Fibroblast of skin of left quadriceps (primary cell): ENCODE results near the gene A3GALT2.

ENCODE experiments used
- DNase-seq, 2 experiments: peaks; one replicate each; pipeline ENCODE4 v3.0.0-alpha.2; 2013; ENCODE audit warnings: low read depth in 2 of 2

Gene A3GALT2

GRCh38 chr1:33320619-33321165, at the start of gene A3GALT2:
Gene A3GALT2, minus strand, starts transcription at chr1:33321098. Its CDS starts 0 bp downstream, at chr1:33321098.
- no peak for DNase-seq

GRCh38 chr1:33370301-33370700, 49.4 kb upstream of the A3GALT2 start:
- DNase-seq: no peak

GRCh38 chr1:33369764-33370163, 48.9 kb upstream of the A3GALT2 start:
- no peak for DNase-seq

- no peak for DNase-seq
Measured at GRCh38 chr1:33369081-33369480, 48.2 kb upstream of the A3GALT2 start.

- no peak for DNase-seq
Measured at GRCh38 chr1:33368431-33368830, 47.5 kb upstream of the A3GALT2 start.

- peak; percentile 45 to 48 for DNase-seq
Measured at GRCh38 chr1:33367485-33368405, 46.8 kb upstream of the A3GALT2 start.

GRCh38 chr1:33366762-33367484, 46.0 kb upstream of the A3GALT2 start:
- DNase-seq: no peak

GRCh38 chr1:33365560-33365997, 44.7 kb upstream of the A3GALT2 start:
- DNase-seq: no peak

- no peak for DNase-seq
Measured at GRCh38 chr1:33364565-33364918, 43.6 kb upstream of the A3GALT2 start.

- DNase-seq: no peak
Measured at GRCh38 chr1:33363470-33363861, 42.6 kb upstream of the A3GALT2 start.

GRCh38 chr1:33363021-33363420, 42.1 kb upstream of the A3GALT2 start:
- DNase-seq: no peak

GRCh38 chr1:33361532-33362235, 40.8 kb upstream of the A3GALT2 start:
- no peak for DNase-seq

GRCh38 chr1:33360367-33360766, 39.5 kb upstream of the A3GALT2 start:
- DNase-seq: no peak

- DNase-seq: no peak
Measured at GRCh38 chr1:33359931-33360330, 39.0 kb upstream of the A3GALT2 start.

GRCh38 chr1:33358795-33359503, 38.1 kb upstream of the A3GALT2 start:
- no peak for DNase-seq

- DNase-seq: no peak
Measured at GRCh38 chr1:33358114-33358794, 37.4 kb upstream of the A3GALT2 start.

GRCh38 chr1:33357099-33357498, 36.2 kb upstream of the A3GALT2 start:
- no peak for DNase-seq

- no peak for DNase-seq
Measured at GRCh38 chr1:33354707-33355316, 33.9 kb upstream of the A3GALT2 start.

GRCh38 chr1:33353531-33353930, 32.6 kb upstream of the A3GALT2 start:
- no peak for DNase-seq

GRCh38 chr1:33351281-33351660, 30.4 kb upstream of the A3GALT2 start:
- no peak for DNase-seq
